ENCODE measurements around the gene EBPL. TPM values are rescaled to one million over a fixed set of nuclear protein-coding genes. Genes with fewer than 3 reads are reported as not detected.

Gene EBPL
- 10 to 100 TPM; 47.9 to 51.6 TPM for total RNA-seq
- polyA plus RNA-seq: 53.3 TPM

DNA sequence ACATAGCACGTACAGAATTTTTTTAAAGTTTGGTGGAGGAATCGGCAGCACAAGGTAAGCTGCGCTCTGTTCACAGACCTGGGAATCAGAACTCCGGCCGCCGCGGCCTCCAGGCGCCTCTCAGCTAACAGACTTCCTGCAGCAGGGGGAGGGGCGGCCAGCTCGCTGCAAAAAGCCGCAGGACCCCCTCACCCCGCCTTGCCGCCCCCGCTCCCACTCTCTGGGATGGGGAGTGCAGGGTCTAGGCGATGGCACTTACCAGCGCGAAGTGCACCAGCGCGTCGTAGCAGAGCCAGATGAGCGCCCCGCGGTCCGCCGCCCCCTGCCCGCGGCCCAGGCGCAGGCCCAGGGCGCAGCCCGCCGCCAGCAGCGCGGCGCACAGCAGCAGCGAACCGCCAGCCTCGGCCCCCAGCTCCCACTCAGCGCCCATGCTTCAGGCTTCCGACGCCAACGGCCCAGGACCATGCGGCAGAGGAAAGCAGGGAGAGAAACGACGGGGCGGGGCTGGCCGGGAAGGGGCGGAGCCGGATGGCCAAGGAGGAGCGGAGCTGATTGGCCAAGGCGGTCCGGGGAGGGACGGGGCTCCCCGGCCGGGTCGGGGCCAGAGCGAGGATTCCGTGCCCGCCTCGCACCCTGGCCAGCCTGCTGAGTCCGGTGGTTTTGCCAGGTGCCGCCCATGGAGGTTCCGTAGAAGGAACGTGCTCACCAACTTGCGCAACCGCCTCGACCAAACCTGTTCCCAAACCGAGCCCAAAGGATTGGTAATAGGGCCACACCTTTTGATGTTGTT lies at the start of gene EBPL:
EBPL (minus strand) TSS at position 492 of the 790 bp plus-strand sequence; CDS start at position 430, 62 bp downstream.
- CTCF ChIA-PET: interaction anchor here (0.8 to 2.4 kb wide), 4 partner anchors 99 to 567 kb away, joined by 3 to 8 read pairs (median 3); partner anchors contain the start of genes CAB39L, KPNA3 and SETDB2
- H3K27ac ChIP-seq (ENCODE audit: low read depth, low read length): peak within 1 kb of the TSS; percentile 26
- peak within 1 kb of the TSS; percentile 45 to 91 (median 76) for H3K27ac Mint-ChIP-seq
- no peaks in the 10 kb centered on the region for H3K27me3 Mint-ChIP-seq
- H3K27me3 ChIP-seq (ENCODE audit: insufficient read depth, low read length, poor library complexity, severe bottlenecking): no peaks in the 10 kb centered on the region
- H3K36me3 Mint-ChIP-seq: peaks cover 0 to 17% (median 2%) of the 10 kb centered on the region in 3 donors
- no peaks in the 10 kb centered on the region for H3K36me3 ChIP-seq (ENCODE audit: insufficient read depth, low read length)
- H3K9me3 ChIP-seq (ENCODE audit: low read length): no peaks in the 10 kb centered on the region
- peak within 1 kb of the TSS; percentile 82 for H3K4me3 ChIP-seq (ENCODE audit: low read length)
- H3K4me1 Mint-ChIP-seq: peaks cover 28 to 41% (median 35%) of the 10 kb centered on the region in 3 donors
- H3K4me1 ChIP-seq (ENCODE audit: insufficient read depth, low read length): peaks cover 13% of the 10 kb centered on the region
- no peaks in the 10 kb centered on the region for H3K9me3 Mint-ChIP-seq
- DNase-seq: peak; percentile 73 to 89 (median 80)
- POLR2A ChIA-PET: interaction anchor here (0.6 to 2.0 kb wide), 5 partner anchors 98 to 1654 kb away, joined by 3 to 11 read pairs (median 4); partner anchors contain the start of genes CAB39L, KPNA3, NUDT15 and SETDB2
- H3K4me3 Mint-ChIP-seq: peak within 1 kb of the TSS; percentile 88 to 93 (median 91)

DNA sequence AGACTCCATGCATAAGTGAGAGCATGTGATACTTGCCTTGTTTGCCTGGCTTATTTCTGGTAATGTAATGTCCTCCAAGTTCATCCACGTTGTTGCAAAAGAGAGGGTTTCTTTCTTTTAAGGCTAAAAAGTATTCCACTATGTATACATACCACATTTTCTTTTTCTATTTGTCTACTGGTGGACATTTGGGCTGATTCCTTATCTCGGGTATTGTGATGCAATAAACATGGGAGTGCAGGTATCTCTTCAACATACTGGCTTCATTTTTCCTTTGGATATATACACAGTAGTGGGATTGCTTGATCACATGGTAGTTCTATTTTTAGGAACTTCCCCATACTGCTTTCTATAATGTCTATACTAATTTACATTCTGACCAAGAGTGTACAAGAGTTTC lies 49.6 kb upstream of the EBPL start:
- H3K27ac Mint-ChIP-seq: no peak overlapping the region
- Histone ChIP-seq H3K27me3 (ENCODE audit: insufficient read depth, low read length, poor library complexity, severe bottlenecking) (no peaks in the 10 kb centered on the region), H3K27ac (ENCODE audit: low read depth, low read length) (no peak overlapping the region), H3K4me3 (ENCODE audit: low read length) (no peak overlapping the region), H3K36me3 (ENCODE audit: insufficient read depth, low read length) (no peaks in the 10 kb centered on the region), H3K9me3 (ENCODE audit: low read length) (no peaks in the 10 kb centered on the region), H3K4me1 (ENCODE audit: insufficient read depth, low read length) (no peaks in the 10 kb centered on the region)
- ChIA-PET POLR2A (no interaction called here), CTCF (no interaction called here)
- H3K9me3 Mint-ChIP-seq: no peaks in the 10 kb centered on the region
- H3K4me1 Mint-ChIP-seq: peaks cover 0 to 1% (median 1%) of the 10 kb centered on the region in 3 donors
- H3K4me3 Mint-ChIP-seq: no peak overlapping the region
- no peaks in the 10 kb centered on the region for H3K27me3 Mint-ChIP-seq
- no peak for DNase-seq
- peaks cover 0 to 53% (median 8%) of the 10 kb centered on the region in 3 donors for H3K36me3 Mint-ChIP-seq

DNA sequence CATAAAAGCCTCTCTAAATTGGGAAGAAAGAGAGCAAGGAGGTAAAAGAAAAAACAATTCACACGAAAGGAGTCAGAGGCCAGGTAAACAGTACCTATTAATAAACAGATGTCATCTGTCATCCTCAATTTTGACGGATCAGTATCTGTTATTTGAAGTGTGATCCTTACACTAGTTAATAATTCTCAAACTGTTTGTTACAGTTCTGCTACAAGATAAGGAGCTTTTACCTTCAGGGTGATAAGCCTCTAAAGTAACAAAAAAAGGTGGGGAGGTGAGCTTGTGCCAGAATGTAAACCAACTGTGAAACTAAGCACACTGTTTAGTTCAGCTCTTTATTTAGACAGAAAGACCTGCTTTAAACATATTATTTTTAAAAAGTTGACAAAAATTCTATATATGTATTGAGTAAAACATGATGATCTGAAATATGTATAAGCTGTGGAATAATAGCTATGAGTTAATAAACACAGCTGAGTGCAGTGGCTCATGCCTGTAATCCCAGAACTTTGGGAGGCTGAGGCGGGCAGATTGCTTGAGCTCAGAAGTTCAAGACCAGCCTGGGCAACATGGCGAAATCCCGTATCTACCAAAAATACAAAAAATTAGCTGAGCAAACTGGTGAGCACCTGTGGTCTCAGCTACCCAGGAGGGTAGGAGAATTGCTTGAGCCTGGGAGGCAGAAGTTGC lies 48.4 kb upstream of the EBPL start:
- H3K4me1 ChIP-seq (ENCODE audit: insufficient read depth, low read length): no peaks in the 10 kb centered on the region
- Mint-ChIP-seq H3K36me3 (peaks cover 0 to 45% (median 6%) of the 10 kb centered on the region in 3 donors), H3K4me1 (peaks cover 0 to 5% (median 2%) of the 10 kb centered on the region in 3 donors), H3K4me3 (no peak overlapping the region), H3K27me3 (no peaks in the 10 kb centered on the region), H3K27ac (peak overlapping the region in 2 of 8 donors; percentile 14 to 47), H3K9me3 (no peaks in the 10 kb centered on the region)
- H3K36me3 ChIP-seq (ENCODE audit: insufficient read depth, low read length): no peaks in the 10 kb centered on the region
- no peaks in the 10 kb centered on the region for H3K9me3 ChIP-seq (ENCODE audit: low read length)
- no peak overlapping the region for H3K4me3 ChIP-seq (ENCODE audit: low read length)
- DNase-seq: no peak
- ChIA-PET POLR2A (no interaction called here), CTCF (no interaction called here)
- no peaks in the 10 kb centered on the region for H3K27me3 ChIP-seq (ENCODE audit: insufficient read depth, low read length, poor library complexity, severe bottlenecking)
- no peak overlapping the region for H3K27ac ChIP-seq (ENCODE audit: low read depth, low read length)

DNA sequence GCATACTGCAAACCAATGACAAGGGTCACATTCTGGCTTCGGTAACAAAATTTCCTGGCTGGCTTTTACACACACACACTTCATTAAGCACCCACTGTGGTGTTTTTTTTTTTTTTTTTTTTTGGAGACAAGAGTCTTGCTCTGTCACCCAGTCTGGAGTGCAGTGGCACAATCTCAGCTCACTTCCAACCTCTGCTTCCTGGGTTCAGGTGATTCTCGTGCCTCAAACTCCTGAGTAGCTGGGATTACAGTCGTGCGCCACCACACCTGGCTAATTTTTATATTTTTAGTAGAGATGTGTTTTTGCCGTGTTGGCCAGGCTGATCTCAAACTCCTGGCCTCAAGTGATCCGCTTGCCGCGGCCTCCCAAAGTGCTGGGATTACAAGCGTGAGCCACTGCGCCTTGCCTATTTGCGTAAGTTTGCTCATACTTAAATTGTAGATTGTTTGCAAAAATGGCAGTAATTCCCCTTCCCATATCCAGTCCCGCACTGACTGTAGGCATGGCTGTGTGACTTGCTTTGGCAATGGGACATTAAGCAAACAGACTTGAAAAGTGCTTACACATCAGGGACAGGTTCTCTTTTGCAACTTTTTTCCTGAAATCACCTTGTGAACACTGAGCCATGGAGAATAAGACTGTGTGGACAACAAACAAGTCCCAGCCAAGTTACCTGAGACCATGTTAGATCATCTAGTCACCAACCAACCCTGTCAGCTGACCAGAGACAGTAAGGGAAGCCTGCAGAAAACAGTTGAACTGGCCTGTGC lies 42.1 kb upstream of the EBPL start:
- ChIA-PET POLR2A (no interaction called here), CTCF (no interaction called here)
- H3K4me1 ChIP-seq (ENCODE audit: insufficient read depth, low read length): no peaks in the 10 kb centered on the region
- DNase-seq: no peak
- no peaks in the 10 kb centered on the region for H3K27me3 Mint-ChIP-seq
- H3K27ac Mint-ChIP-seq: peak overlapping the region in 2 of 8 donors; percentile 24 to 38
- no peaks in the 10 kb centered on the region for H3K9me3 ChIP-seq (ENCODE audit: low read length)
- H3K4me1 Mint-ChIP-seq: peaks cover 0 to 5% (median 2%) of the 10 kb centered on the region in 3 donors
- no peak overlapping the region for H3K4me3 ChIP-seq (ENCODE audit: low read length)
- peaks cover 4 to 29% (median 5%) of the 10 kb centered on the region in 3 donors for H3K36me3 Mint-ChIP-seq
- H3K27me3 ChIP-seq (ENCODE audit: insufficient read depth, low read length, poor library complexity, severe bottlenecking): no peaks in the 10 kb centered on the region
- H3K4me3 Mint-ChIP-seq: no peak overlapping the region
- no peaks in the 10 kb centered on the region for H3K36me3 ChIP-seq (ENCODE audit: insufficient read depth, low read length)
- H3K27ac ChIP-seq (ENCODE audit: low read depth, low read length): no peak overlapping the region
- H3K9me3 Mint-ChIP-seq: no peaks in the 10 kb centered on the region

DNA sequence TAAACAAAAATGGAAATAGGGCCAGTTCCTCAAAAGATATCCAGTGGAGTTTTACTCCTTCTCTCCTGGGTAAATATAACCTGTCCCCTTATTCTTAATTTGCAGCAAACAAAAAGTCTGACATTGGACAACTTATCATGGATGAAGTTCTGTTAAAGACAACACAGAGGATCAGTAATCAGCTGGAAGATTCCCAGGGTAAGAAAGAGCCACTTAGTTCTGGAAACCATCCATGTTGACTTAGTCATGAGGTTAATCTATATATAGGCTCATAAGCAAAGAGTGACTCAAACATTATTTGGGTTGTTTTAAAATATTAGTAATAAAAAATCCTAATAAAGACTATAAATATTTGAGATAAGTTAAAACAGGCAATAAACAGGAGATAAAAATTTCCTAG lies 40.5 kb upstream of the EBPL start:
- ChIA-PET CTCF (no interaction called here), POLR2A (no interaction called here)
- no peaks in the 10 kb centered on the region for H3K36me3 ChIP-seq (ENCODE audit: insufficient read depth, low read length)
- Mint-ChIP-seq H3K36me3 (peaks cover 7 to 37% (median 12%) of the 10 kb centered on the region in 3 donors), H3K27ac (no peak overlapping the region), H3K27me3 (no peaks in the 10 kb centered on the region), H3K9me3 (no peaks in the 10 kb centered on the region), H3K4me3 (no peak overlapping the region), H3K4me1 (peaks cover 0 to 5% (median 1%) of the 10 kb centered on the region in 3 donors)
- H3K27ac ChIP-seq (ENCODE audit: low read depth, low read length): no peak overlapping the region
- H3K4me3 ChIP-seq (ENCODE audit: low read length): no peak overlapping the region
- no peaks in the 10 kb centered on the region for H3K27me3 ChIP-seq (ENCODE audit: insufficient read depth, low read length, poor library complexity, severe bottlenecking)
- H3K9me3 ChIP-seq (ENCODE audit: low read length): no peaks in the 10 kb centered on the region
- DNase-seq: no peak
- H3K4me1 ChIP-seq (ENCODE audit: insufficient read depth, low read length): no peaks in the 10 kb centered on the region

DNA sequence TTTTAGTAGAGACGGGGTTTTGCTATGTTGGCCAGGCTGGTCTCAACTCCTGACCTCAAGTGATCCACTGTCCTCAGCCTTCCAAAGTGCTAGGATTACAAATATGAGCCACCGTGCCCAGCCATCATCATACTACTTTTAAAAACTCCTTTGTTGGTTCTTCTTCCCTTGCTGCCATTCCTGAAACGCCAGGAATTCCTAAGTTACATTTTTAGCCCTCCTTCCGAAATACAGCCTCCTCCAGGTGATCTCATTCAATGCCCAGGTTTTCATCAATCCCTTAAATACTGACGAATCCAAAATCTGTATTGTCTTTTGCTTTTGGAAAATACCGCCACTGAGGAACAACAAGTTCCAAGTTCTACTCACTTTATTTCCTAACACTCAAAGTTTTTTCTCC lies 25.3 kb upstream of the EBPL start:
- Mint-ChIP-seq H3K4me3 (no peak overlapping the region), H3K27ac (no peak overlapping the region), H3K4me1 (no peaks in the 10 kb centered on the region), H3K36me3 (peaks cover 46 to 65% (median 48%) of the 10 kb centered on the region in 3 donors), H3K9me3 (peaks cover 8 to 20% (median 17%) of the 10 kb centered on the region in 5 donors), H3K27me3 (peaks cover 0 to 2% of the 10 kb centered on the region in 2 donors)
- H3K27me3 ChIP-seq (ENCODE audit: insufficient read depth, low read length, poor library complexity, severe bottlenecking): no peaks in the 10 kb centered on the region
- CTCF ChIA-PET: no interaction called here
- peaks cover 9% of the 10 kb centered on the region for H3K36me3 ChIP-seq (ENCODE audit: insufficient read depth, low read length)
- POLR2A ChIA-PET: no interaction called here
- no peak overlapping the region for H3K27ac ChIP-seq (ENCODE audit: low read depth, low read length)
- peaks cover 4% of the 10 kb centered on the region for H3K9me3 ChIP-seq (ENCODE audit: low read length)
- no peak for DNase-seq
- no peaks in the 10 kb centered on the region for H3K4me1 ChIP-seq (ENCODE audit: insufficient read depth, low read length)
- no peak overlapping the region for H3K4me3 ChIP-seq (ENCODE audit: low read length)

DNA sequence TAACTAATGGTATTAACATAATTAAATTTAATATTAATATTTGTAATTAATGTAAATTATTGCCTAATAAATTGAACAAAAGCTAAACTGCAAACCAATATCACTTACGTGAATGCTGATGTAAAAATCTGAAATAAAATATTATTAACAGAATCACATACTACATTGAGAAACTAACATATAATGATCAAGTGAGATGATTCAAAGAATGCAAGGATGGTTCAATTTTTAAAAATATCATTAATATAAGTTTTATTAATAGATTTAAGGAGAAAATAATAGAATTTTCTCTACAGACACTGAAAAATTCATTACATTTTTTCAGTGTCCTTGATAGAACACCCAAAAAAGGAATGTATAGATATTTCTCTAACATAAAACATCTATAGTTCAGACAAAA lies 23.5 kb upstream of the EBPL start:
- H3K4me1 Mint-ChIP-seq: no peaks in the 10 kb centered on the region
- CTCF ChIA-PET: no interaction called here
- Histone ChIP-seq H3K27me3 (ENCODE audit: insufficient read depth, low read length, poor library complexity, severe bottlenecking) (no peaks in the 10 kb centered on the region), H3K27ac (ENCODE audit: low read depth, low read length) (no peak overlapping the region), H3K36me3 (ENCODE audit: insufficient read depth, low read length) (peaks cover 4% of the 10 kb centered on the region), H3K9me3 (ENCODE audit: low read length) (peaks cover 4% of the 10 kb centered on the region), H3K4me3 (ENCODE audit: low read length) (no peak overlapping the region), H3K4me1 (ENCODE audit: insufficient read depth, low read length) (no peaks in the 10 kb centered on the region)
- H3K36me3 Mint-ChIP-seq: peaks cover 44 to 64% (median 46%) of the 10 kb centered on the region in 3 donors
- peaks cover 0 to 2% of the 10 kb centered on the region in 2 donors for H3K27me3 Mint-ChIP-seq
- H3K9me3 Mint-ChIP-seq: peaks cover 8 to 20% (median 17%) of the 10 kb centered on the region in 5 donors
- H3K27ac Mint-ChIP-seq: no peak overlapping the region
- no peak for DNase-seq
- POLR2A ChIA-PET: no interaction called here
- H3K4me3 Mint-ChIP-seq: no peak overlapping the region
